Activated T-helper 1 cell treated with anti-CD3 and anti-CD28 coated beads, Interleukin-12 subunit alpha, Interleukin-12 subunit beta, Interleukin-2, Interleukin-4 antibody, amounts not matched to agents 30 ng/mL and 10 ng/mL and 1 ng/mL, durations not matched to agents 14 hours and 24 hours and 36 hours (primary cell): ENCODE measurements around the gene ACE. TPM values are rescaled to one million over a fixed set of nuclear protein-coding genes. Genes with fewer than 3 reads are reported as not detected.

Experiments
- DNase-seq: peaks from one replicate; pipeline ENCODE4 v3.0.0; 2021; ENCODE audit warnings: low spot score
- H3K27ac Mint-ChIP-seq: one replicate; pipeline ENCODE4 v1.8.0; 2021; ENCODE audit warnings: mild to moderate bottlenecking, mixed read lengths
- H3K27me3 Mint-ChIP-seq: one replicate; pipeline ENCODE4 v1.8.0; 2022; ENCODE audit warnings: mild to moderate bottlenecking, moderate library complexity, mixed read lengths; ENCODE audit not compliant: insufficient read depth
- H3K36me3 Mint-ChIP-seq: one replicate; pipeline ENCODE4 v1.8.0; 2021; ENCODE audit warnings: low read depth, mixed read lengths
- H3K4me1 Mint-ChIP-seq: one replicate; pipeline ENCODE4 v1.8.0; 2021; ENCODE audit warnings: low read depth, mixed read lengths
- H3K4me3 Mint-ChIP-seq: one replicate; pipeline ENCODE4 v1.8.0; 2021; ENCODE audit warnings: mild to moderate bottlenecking, moderate library complexity, mixed read lengths
- H3K9me3 Mint-ChIP-seq: one replicate; pipeline ENCODE4 v1.8.0; 2021; ENCODE audit warnings: mixed read lengths
- intact Hi-C: fragments of 100-400 bp; cut with micrococcal nuclease; formaldehyde crosslinking; loops from one replicate; pipeline ENCODE4 v1.15.1; 2024
- total RNA-seq: library from RNA; stranded (reverse); gene quantifications from 2 replicates; pipeline ENCODE4 v1.2.3, GENCODE V29; 2022

ACE gene
- total RNA-seq, 1 donor from 2014 or later, result 0.36 TPM

GRCh38 chr17:63505341-63505740 lies 28.5 kb downstream of the ACE start:
- peaks cover 24% of the 10 kb centered on the region for H3K27me3 Mint-ChIP-seq
- intact Hi-C loops, result no loop called here
- no peak for DNase-seq
- H3K9me3 Mint-ChIP-seq, result peaks cover 12% of the 10 kb centered on the region
- H3K4me1 Mint-ChIP-seq, result no peaks in the 10 kb centered on the region
- H3K27ac Mint-ChIP-seq, result no peak overlapping the region
- H3K36me3 Mint-ChIP-seq, result peaks cover 2% of the 10 kb centered on the region
- no peak overlapping the region for H3K4me3 Mint-ChIP-seq

GRCh38 chr17:63506627-63507026 lies 29.8 kb downstream of the ACE start:
- peaks cover 19% of the 10 kb centered on the region for H3K27me3 Mint-ChIP-seq
- no peak overlapping the region for H3K4me3 Mint-ChIP-seq

GRCh38 chr17:63511331-63511730 lies 34.5 kb downstream of the ACE start:
- H3K27ac Mint-ChIP-seq, result no peak overlapping the region
- intact Hi-C loops, result no loop called here
- no peaks in the 10 kb centered on the region for H3K9me3 Mint-ChIP-seq
- no peaks in the 10 kb centered on the region for H3K36me3 Mint-ChIP-seq
- H3K27me3 Mint-ChIP-seq, result peaks cover 3% of the 10 kb centered on the region
- DNase-seq, result no peak
- H3K4me1 Mint-ChIP-seq, result no peaks in the 10 kb centered on the region
- no peak overlapping the region for H3K4me3 Mint-ChIP-seq

More at GRCh38 chr17:63506627-63507026, 29.8 kb downstream of the ACE start:
- DNase-seq, result no peak
- no peaks in the 10 kb centered on the region for H3K4me1 Mint-ChIP-seq
- H3K36me3 Mint-ChIP-seq, result peaks cover 2% of the 10 kb centered on the region
- peaks cover 12% of the 10 kb centered on the region for H3K9me3 Mint-ChIP-seq
- intact Hi-C loops, result no loop called here
- H3K27ac Mint-ChIP-seq, result no peak overlapping the region

- H3K27me3 Mint-ChIP-seq, result peaks cover 7% of the 10 kb centered on the region
- no peak overlapping the region for H3K27ac Mint-ChIP-seq
- intact Hi-C loops, result no loop called here
- peaks cover 6% of the 10 kb centered on the region for H3K4me1 Mint-ChIP-seq
- DNase-seq, result no peak
- H3K36me3 Mint-ChIP-seq, result no peaks in the 10 kb centered on the region
- H3K4me3 Mint-ChIP-seq, result no peak overlapping the region
- no peaks in the 10 kb centered on the region for H3K9me3 Mint-ChIP-seq
Measured at GRCh38 chr17:63512388-63512787, 35.5 kb downstream of the ACE start.

GRCh38 chr17:63512896-63513644 lies 36.2 kb downstream of the ACE start:
- intact Hi-C loops, result no loop called here
- Mint-ChIP-seq H3K9me3 (no peaks in the 10 kb centered on the region), H3K27me3 (peaks cover 7% of the 10 kb centered on the region), H3K27ac (no peak overlapping the region), H3K4me3 (no peak overlapping the region), H3K36me3 (no peaks in the 10 kb centered on the region), H3K4me1 (peaks cover 6% of the 10 kb centered on the region)
- no peak for DNase-seq

GRCh38 chr17:63514477-63514876 lies 37.6 kb downstream of the ACE start:
- intact Hi-C loops, result no loop called here
- H3K36me3 Mint-ChIP-seq, result no peaks in the 10 kb centered on the region

GRCh38 chr17:63514974-63515373 lies 38.1 kb downstream of the ACE start:
- intact Hi-C loops, result no loop called here
- DNase-seq, result no peak
- no peaks in the 10 kb centered on the region for H3K9me3 Mint-ChIP-seq

More at GRCh38 chr17:63514477-63514876, 37.6 kb downstream of the ACE start:
- Mint-ChIP-seq H3K27ac (no peak overlapping the region), H3K9me3 (no peaks in the 10 kb centered on the region), H3K4me1 (peaks cover 6% of the 10 kb centered on the region), H3K4me3 (no peak overlapping the region), H3K27me3 (peaks cover 9% of the 10 kb centered on the region)
- DNase-seq, result no peak

GRCh38 chr17:63515426-63515825 lies 38.6 kb downstream of the ACE start:
- intact Hi-C loops, result no loop called here

More at GRCh38 chr17:63514974-63515373, 38.1 kb downstream of the ACE start:
- Mint-ChIP-seq H3K27me3 (peaks cover 9% of the 10 kb centered on the region), H3K4me3 (no peak overlapping the region), H3K27ac (no peak overlapping the region), H3K36me3 (no peaks in the 10 kb centered on the region), H3K4me1 (peaks cover 6% of the 10 kb centered on the region)

GRCh38 chr17:63516910-63517824 lies 40.3 kb downstream of the ACE start:
- H3K4me3 Mint-ChIP-seq, result no peak overlapping the region
- H3K27ac Mint-ChIP-seq, result no peak overlapping the region
- DNase-seq, result no peak
- H3K27me3 Mint-ChIP-seq, result peaks cover 15% of the 10 kb centered on the region
- peaks cover 6% of the 10 kb centered on the region for H3K4me1 Mint-ChIP-seq
- H3K9me3 Mint-ChIP-seq, result no peaks in the 10 kb centered on the region
- H3K36me3 Mint-ChIP-seq, result no peaks in the 10 kb centered on the region
- intact Hi-C loops, result no loop called here

More at GRCh38 chr17:63515426-63515825, 38.6 kb downstream of the ACE start:
- Mint-ChIP-seq H3K4me3 (no peak overlapping the region), H3K27me3 (peaks cover 9% of the 10 kb centered on the region), H3K4me1 (peaks cover 6% of the 10 kb centered on the region), H3K36me3 (no peaks in the 10 kb centered on the region), H3K9me3 (no peaks in the 10 kb centered on the region), H3K27ac (no peak overlapping the region)
- no peak for DNase-seq

GRCh38 chr17:63517825-63518534 lies 41.1 kb downstream of the ACE start:
- Mint-ChIP-seq H3K4me1 (peaks cover 6% of the 10 kb centered on the region), H3K36me3 (no peaks in the 10 kb centered on the region), H3K27ac (no peak overlapping the region), H3K4me3 (no peak overlapping the region), H3K9me3 (no peaks in the 10 kb centered on the region), H3K27me3 (peaks cover 17% of the 10 kb centered on the region)
- intact Hi-C loops, result no loop called here
- DNase-seq, result no peak

- H3K36me3 Mint-ChIP-seq, result no peaks in the 10 kb centered on the region
- intact Hi-C loops, result no loop called here
- H3K9me3 Mint-ChIP-seq, result no peaks in the 10 kb centered on the region
- peaks cover 21% of the 10 kb centered on the region for H3K27me3 Mint-ChIP-seq
- no peak for DNase-seq
- H3K4me3 Mint-ChIP-seq, result no peak overlapping the region
- peaks cover 6% of the 10 kb centered on the region for H3K4me1 Mint-ChIP-seq
- no peak overlapping the region for H3K27ac Mint-ChIP-seq
Measured at GRCh38 chr17:63519116-63519881, 42.4 kb downstream of the ACE start.
